Stimulated activated CD8-positive, alpha-beta memory T cell treated with anti-CD3 and anti-CD28 coated beads, Interleukin-7, amount 100 ng/mL, for 48 hours (primary cell): ENCODE results near the gene MORC4.

Experiments
- DNase-seq, 2 donors: peaks; one replicate each; pipeline ENCODE4 v3.0.0-alpha.2; 2020; ENCODE audit warnings: low read depth in 1 of 2; ENCODE audit errors: extremely low read depth in 1 of 2

MORC4 gene

DNA sequence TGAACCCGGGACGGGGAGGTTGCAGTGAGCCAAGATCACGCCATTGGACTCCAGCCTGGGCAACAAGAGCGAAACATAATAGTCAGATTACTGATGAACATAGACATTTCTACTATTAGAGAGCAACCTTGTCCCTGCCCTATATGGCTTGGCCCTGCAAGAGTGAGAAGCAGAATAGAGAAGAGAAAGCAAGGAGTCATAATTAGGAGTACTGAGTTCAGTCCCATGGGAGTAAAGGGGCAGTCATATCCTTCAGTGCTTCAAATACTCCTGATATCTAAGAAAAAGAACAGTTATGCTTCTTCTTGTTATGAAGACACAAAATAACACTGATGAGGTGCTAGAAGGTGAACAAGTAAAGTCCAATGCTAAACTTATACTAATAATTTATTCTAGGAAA is 46.0 kb downstream of the MORC4 start:
- no peak for DNase-seq

DNA sequence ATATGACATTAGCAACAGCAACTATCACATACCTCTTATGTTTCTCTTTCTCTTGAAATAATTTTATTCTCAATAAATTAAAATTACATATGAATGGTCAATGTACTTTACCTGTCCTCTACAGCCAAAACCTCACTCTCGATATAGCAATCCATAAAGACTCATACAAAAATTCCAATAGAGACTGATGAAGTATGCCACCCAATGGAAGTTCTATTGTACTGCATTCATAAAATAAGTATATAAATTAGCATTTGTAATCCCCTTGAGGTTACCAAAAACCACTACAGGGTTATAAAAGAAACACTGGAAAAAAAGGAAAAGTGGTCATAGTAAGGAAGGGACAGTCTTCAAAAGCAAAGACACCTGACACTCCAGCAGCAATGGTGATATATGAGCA is 47.0 kb downstream of the MORC4 start:
- no peak for DNase-seq

DNA sequence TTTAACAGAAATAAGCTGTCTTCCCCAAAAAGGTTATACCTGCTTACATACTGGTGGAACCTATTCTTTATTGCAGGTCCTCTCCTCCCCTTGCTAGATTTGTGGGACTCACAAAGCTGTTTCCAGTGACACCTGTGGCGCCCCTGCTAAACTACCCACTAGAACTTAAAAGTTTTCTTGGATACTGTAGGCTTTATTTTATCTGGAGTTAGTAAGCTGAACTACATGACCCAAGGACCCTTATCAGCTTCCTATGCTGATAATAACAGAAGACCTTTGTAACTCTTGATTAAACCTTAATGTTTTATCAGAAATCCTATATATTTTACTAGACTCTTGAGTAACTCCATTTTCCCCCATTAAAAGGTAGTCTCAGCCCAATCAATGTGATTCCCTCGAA is 47.5 kb downstream of the MORC4 start:
- DNase-seq, result no peak

DNA sequence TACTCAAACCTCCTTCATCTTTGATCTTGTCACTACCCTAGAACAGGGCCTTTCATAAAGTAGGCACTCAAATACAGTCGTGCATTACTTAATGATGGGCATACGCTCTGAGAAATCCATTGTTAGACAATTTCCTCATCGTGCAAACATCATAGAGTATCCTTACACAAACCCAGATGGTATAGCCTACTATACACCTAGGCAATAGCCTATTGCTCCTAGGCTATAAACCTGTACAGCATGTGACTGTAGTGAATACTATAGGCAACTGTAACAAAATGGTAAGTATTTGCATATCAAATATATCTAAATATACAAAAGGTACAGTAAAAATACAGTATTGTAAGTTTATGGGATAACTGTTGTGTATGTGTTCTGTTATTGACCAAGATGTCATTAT is 47.9 kb downstream of the MORC4 start:
- no peak for DNase-seq

DNA sequence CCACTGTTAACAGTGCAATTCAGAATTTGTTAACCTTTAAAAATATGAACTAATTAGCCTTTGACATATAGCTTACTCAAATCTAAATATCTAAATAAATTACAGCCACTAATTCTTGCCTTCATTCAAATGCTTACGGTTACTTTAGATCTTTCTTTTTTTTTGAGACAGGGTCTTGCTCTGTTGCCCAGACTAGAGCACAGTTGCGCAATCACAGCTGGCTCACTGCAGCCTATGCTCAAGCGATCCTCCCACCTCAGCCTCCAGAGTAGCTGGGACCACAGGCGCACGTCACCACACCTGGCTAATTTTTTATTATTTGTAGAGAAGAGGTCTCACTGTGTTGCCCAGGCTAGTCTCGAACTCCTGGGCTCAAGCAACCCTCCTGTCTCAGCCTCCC is 48.8 kb downstream of the MORC4 start:
- DNase-seq, result no peak

DNA sequence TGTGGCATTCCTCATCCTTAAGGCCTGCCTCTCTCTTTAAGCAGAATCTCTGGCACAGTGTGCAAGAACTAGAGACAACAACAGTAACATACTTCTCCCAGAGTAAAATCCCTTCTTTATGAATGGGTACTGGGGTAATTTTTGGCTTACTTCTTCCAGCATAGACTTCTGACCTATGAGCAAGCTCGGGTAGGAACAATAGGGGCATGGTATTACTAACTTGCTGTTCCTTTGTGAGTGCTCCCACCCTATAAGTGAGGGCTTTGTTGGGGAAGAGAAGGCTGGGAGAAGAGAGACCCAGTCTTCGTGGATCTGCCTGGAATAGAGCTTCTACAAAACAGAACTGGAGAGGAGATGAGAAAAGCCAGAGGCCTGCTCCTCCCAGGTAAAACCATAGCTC is 49.6 kb downstream of the MORC4 start:
- DNase-seq, result no peak

DNA sequence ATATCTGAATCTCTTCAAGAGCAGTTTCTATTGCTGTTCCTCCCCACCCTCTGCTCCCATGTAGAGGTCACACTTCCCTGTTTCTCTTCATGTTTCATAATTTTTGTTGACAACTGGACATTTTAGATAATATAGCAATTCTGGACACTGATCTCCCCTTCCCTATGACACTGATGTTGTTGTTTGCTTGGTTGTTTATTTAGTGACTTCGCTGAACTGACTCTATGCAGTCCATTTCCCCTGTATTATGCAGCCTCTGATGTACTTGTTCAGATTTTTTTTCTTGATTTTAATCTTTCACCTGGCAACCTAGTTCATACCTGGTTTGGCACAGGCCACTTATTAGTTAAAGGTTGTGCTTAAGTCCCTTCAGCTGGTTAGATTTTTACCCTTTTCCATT is 50.6 kb downstream of the MORC4 start:
- DNase-seq, result no peak

DNA sequence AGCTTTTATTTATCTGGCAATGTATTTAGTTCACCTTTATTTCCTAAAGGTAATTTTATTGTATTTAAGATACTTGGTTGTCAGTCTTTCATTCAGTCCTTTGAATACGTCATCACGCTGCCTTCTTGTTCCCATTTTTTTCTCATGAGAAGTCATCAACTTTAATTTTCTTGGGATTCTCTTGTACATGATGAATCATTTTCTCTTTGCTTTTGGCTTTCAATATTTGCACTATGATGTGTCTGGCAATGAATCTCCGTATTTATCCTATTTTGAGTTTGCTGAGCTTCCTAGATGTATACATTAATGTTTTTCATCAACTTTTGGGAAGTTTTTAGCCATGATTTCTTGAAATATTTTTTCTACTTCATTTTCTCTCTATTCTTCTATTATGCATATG is 51.4 kb downstream of the MORC4 start:
- no peak for DNase-seq

DNA sequence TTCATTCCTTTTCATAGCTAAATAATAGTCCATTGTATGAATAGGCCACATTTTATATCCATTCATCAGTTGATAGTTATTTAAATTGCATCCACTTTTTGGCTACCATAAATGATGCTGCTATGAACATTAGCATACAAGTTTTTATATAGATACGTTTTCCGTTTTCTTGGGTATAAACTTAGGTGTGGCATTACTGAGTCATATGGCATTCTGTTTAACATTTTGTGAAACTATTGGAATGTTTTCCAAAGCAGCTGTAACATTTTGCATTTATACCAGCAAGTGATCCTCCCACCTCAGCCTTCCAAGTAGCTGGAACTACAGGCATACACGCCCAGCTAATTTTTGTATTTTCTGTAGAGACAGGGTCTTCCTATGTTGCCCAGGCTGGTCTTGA is 53.5 kb downstream of the MORC4 start:
- DNase-seq, result no peak

DNA sequence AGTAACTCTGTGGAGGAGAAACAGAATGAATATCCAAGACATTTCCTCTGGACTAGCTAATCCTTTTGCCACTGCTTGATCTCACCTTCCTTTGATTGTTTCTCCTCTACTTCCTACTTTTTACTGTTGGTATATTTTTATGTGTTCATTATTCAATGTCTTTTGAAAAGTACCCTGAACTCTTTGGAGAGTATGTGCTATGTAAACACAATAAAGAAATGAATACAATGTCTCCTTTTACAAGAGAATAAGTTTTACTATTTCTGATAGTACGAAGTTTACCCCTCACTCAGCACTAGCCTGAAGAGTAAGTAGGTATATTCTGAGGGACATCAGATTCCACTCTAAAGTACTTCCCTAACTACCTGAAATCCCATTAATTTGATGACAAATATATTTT is 59.9 kb downstream of the MORC4 start:
- DNase-seq, result no peak

DNA sequence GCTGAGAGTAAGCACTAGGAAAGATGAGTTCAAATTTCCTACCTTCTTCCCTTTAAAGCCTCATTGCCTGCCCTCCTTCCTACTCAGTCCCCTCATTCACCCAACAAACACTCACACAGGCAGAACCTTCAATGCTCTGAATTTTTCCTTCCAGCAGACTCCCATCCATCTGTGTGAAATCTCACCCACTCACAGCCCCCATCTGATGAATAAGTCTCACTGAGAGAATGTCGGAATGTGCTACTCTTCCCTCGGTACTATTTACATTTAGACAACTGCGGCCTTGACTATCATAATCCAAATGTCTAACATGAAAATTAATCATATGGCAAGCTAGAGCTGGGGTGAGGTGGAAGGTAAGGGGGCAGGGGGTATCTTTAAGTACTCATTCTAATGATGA is 60.4 kb downstream of the MORC4 start:
- no peak for DNase-seq

DNA sequence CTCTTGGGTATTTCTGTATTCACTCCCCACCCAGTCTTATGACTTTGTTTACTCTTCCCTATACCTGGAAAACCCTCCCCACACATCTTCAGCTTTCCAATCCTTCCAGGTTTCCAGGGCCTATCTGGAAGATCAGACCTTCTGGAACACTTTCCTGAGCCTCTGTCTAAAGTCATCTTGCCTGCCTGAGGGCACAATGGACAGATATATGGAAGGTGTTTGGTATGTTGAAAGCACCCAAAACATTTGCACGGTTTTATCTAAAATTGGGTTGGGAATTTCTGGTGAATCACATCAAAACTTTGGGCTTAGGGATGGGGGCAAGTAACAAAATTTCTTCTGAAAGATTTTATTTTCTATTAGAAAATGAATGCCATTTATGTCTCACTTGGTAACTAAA is 63.8 kb downstream of the MORC4 start:
- DNase-seq, result no peak

DNA sequence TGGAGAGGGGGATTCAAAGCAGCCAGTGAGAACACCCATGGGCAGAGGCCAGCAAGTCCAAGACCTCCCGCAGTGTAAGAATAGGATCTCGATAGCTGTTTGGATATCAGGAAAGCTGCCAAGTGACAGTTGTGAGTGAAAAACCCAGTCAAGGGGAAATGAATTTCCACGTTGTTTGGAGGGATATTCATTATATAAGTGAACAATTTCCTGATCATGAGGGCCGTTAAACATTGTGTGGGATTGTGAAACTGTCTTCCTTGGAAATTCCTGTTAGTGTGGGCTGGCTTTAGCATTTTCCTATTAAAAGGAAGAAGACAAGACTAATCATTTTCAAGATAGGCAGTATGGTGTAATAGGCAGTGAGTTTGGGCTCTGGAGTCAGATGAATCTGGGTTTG is 64.8 kb downstream of the MORC4 start:
- DNase-seq, result no peak

DNA sequence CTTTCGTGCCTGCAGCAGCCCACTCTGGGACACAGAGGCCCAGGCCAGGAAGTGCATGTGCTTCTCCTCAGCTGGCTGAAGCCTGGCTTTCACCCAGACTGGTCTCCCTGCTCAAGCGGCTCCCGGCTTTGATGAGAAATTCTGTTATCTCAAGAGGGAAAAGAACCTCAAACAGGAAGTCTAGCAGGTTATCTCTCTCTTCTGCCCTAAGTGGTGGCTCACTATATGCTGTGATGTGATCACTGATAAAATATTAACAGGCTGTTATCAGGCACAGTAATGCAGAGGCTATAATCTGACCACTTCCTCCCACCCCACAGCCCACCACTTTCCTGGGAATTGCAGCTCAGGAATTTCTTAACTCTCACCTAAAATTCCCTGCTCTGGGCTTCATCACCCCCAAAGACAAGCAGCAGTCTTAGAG is 66.5 kb downstream of the MORC4 start:
- no peak for DNase-seq

DNA sequence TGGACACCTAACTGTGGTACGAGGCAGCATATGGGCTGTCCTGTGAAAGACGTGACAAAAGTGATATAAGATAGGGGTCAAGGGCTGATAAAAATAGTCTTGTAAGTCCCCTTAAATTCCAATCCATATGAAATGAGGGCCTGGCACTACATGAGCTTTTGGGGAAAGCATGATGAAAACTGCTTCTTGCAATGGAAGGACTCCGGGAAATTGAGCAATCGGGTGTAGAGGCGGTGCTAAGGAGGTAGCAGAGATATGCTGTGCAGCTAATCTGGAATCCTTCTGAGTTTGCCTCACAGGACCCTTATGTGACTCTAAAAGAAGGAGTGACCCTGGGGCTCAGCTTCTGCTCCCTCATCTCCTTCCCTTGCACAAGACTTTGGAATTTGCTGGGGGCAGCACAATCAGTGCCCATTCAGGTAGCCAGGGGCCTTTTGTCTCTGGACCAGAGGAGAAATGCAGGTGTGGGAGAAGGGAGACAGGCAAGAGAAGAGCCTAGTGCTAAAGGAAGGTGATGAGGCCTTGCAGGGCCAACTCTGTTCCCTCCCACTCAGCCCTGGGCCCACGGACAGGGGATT is 67.0 kb downstream of the MORC4 start:
- DNase-seq, result no peak

DNA sequence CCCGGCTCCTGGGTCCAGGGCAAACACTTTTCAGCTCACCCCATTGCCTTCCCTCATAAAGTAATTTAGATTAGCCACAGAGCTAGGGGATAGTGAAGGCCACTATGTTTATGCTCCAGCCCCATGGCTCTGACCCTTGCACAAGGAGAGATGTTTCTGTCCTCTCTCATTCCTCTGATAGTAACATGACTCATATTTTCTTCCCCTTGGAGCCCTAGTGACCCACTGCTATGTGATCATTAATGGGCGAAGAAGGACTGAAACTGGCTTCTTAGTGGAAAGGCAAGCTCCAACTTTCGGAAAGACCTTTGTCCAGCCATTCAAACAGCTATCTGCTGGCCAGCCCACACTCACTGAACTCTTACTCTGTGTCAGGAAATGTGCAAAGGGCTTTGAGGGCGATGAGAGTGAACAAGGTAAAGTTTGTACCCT is 67.5 kb downstream of the MORC4 start:
- DNase-seq, result no peak

DNA sequence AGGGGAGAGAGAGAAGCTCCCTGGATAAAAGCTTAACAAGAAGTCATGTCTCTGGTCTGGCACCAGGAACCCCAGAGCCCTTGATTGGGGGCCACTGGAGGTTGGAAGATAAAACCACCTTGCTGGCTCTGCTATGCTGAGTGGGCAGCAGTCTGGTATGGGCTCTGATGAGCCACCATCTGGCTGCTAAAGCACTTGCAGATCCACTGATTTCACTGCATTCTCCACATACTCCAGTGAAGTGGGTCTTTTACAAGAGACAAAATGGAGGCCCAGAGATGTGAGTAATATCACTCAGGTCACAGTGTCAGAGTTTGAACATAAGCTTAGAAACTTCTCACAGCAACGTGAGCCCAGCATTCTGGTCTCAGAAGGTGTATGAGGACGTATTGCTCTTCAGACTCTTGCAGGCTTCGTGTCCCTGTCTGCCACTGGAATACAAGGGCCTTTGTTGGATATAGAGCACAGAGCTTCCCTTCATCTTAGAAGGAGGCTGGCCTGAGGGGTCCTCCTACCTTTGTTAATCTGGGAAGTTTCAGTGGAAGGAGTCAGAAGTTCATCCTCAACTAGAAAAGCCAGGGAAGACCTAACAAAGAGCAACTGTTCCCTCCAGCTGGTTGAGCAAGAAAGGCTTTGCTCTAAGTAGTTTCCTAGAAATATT is 68.1 kb downstream of the MORC4 start:
- DNase-seq, result no peak

DNA sequence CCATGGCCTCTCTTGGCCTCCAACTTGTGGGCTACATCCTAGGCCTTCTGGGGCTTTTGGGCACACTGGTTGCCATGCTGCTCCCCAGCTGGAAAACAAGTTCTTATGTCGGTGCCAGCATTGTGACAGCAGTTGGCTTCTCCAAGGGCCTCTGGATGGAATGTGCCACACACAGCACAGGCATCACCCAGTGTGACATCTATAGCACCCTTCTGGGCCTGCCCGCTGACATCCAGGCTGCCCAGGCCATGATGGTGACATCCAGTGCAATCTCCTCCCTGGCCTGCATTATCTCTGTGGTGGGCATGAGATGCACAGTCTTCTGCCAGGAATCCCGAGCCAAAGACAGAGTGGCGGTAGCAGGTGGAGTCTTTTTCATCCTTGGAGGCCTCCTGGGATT is 71.8 kb downstream of the MORC4 start:
- DNase-seq, result no peak

DNA sequence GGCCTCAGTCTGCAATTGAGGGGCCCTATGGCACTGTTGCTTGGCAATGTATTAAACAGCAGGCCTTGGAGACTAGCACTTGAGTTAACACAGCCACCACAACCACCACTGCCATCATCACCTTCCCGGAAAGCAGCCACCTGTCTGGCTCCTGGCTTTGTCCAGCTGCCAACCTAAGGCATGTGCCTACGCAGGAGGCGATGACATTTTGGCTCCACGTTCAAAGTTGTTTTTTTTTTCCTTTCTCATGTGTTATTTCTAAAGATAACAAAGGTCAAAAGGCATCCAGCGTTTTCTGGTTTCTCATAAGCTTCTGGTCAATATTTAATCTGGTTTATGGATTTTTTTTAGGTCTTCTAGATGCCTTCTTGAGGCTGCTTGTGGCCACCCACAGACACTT is 72.3 kb downstream of the MORC4 start:
- no peak for DNase-seq

DNA sequence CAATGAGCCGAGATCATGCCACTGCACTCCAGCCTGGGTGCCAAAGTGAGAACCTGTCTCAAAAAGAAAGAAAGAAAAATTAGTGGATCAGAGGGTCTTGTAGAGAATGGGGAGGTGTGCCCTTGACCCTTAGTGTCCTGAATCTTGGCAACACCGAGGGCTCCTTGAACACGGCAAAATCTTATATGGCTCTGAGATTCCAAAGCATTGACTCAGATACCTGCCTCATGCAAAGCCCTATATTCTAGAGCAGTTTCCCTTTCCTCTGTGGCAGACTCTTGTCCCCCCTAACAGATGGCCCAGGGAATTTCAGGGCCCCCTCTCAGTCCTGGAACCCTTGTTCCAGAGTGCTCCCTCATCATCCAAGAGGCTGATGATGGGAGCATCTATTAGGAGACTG is 73.0 kb downstream of the MORC4 start:
- DNase-seq, result no peak

DNA sequence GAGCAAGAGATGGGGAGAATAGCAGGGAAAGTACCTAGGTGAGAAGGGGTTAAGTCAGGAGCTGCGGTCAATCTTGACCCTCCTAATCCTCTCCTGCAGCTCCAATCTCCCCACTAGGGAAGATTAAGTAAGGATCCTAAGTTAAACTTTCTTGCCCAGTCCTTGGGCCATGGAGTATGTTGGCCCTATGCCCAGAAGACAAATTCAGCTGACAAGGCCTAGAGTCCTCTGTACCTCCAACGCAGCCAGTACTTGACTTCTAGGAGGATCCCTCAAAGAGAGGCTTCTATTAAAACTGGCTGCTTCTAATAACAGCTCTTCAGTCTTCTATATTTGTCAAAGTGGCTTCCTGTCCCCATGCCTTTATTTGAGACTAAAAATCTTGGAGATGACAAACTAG is 78.4 kb downstream of the MORC4 start:
- no peak for DNase-seq

DNA sequence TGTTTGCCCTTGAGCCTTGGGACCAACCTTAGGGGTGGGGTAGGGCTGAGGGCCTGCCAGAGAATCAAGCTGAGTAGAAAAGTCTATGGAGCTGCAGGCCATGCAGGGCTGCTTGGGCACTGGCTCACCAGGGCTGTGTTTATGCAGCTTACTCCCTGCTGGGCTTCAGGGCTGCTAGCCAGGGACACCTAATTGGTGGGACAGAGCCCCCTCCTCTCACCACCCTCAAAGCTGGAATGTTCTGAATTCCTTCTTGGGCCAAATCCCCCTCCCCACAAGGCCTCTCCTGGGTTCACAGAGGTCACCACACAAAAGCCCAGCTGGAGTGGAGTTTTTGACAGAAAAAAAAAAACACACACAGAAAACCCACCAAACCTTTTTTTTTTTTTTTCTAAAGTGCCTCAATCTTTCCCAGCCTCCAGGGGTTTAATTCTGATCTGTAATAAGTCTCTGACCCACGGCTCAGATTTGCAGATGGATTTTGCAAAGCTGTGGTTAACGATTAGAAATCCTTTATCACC is 80.0 kb downstream of the MORC4 start, which contains the start of gene CLDN2:
TSS of gene CLDN2 (plus strand) at position 471 of the 521 bp plus-strand sequence. CDS start 7,827 bp downstream, outside the sequence.
- DNase-seq, result no peak
